HEK293 (cell line): ENCODE results near the gene AIMP2.
"Not testable (repeated sequence)": the region's sequence is repeated elsewhere in the genome, so short reads cannot be mapped to it uniquely, and the experiment has no call there.

Experiments used
- CTCF ChIA-PET: fragments of 350-600 bp; formaldehyde crosslinking; extraction: SDS; loops from one replicate; lab custom pipeline; 2021; ENCODE audit warnings: antibody characterized with exemption; lab: Yijun Ruan, JAX
- POLR2A ChIA-PET: fragments of 300-600 bp; formaldehyde crosslinking; extraction: SDS; loops from one replicate; lab custom pipeline; 2020; ENCODE audit warnings: antibody characterized with exemption, inconsistent platforms; lab: Yijun Ruan, JAX
- H3K27ac ChIP-seq: fragments of 200-500 bp; sonication (Bioruptor generic); 2 replicates; pipeline ENCODE4 v1.5.1; 2014; ENCODE audit warnings: low read depth, low read length, control low read depth, inconsistent platforms; ENCODE audit errors: extremely low read depth
- H3K36me3 ChIP-seq, 2 experiments: fragments of 200-500 bp in 1 of 2; sonication (Bioruptor generic) in 1 of 2; 1 replicate in 1 of 2; 2 replicates in 1 of 2; pipeline ENCODE4 v1.5.1; 2014 to 2017; ENCODE audit warnings: inconsistent platforms in 2 of 2, low read length in 2 of 2; ENCODE audit not compliant: control insufficient read depth in 2 of 2, insufficient read depth in 1 of 2
- H3K4me1 ChIP-seq: fragments of 200-500 bp; sonication (Bioruptor generic); 2 replicates; pipeline ENCODE4 v1.5.1; 2014; ENCODE audit warnings: mild to moderate bottlenecking, low read length, inconsistent platforms; ENCODE audit not compliant: control insufficient read depth, insufficient read depth
- H3K4me3 ChIP-seq: 2 replicates; pipeline ENCODE4 v1.5.1; 2011; ENCODE audit warnings: low read depth, mild to moderate bottlenecking, control low read depth, low read length, moderate library complexity
- H3K9me3 ChIP-seq: fragments of 200-500 bp; sonication (Bioruptor generic); 2 replicates; pipeline ENCODE4 v1.5.1; 2014; ENCODE audit warnings: low read depth, low read length, inconsistent platforms; ENCODE audit not compliant: control insufficient read depth, insufficient read depth
- EGR2 ChIP-seq: fragments of 450-650 bp; formaldehyde crosslinking; IDR thresholded peaks from 2 replicates; pipeline ENCODE4 v1.5.1; 2016; ENCODE audit warnings: low read depth, missing biosample characterization, missing genetic modification characterization
- HOXA7 ChIP-seq: sonication (generic); formaldehyde crosslinking; IDR thresholded peaks from 2 replicates; pipeline ENCODE4 v1.8.1; 2022; ENCODE audit warnings: missing genetic modification reagents, borderline replicate concordance
- HOXD13 ChIP-seq: sonication (generic); formaldehyde crosslinking; IDR thresholded peaks from 2 replicates; pipeline ENCODE4 v1.8.0; 2022; ENCODE audit warnings: missing genetic modification reagents, borderline replicate concordance
- MYNN ChIP-seq: fragments of 450-650 bp; formaldehyde crosslinking; IDR thresholded peaks from 2 replicates; pipeline ENCODE4 v1.5.1; 2016; ENCODE audit warnings: missing biosample characterization, missing genetic modification characterization, borderline replicate concordance
- MZF1 ChIP-seq: fragments of 450-650 bp; formaldehyde crosslinking; IDR thresholded peaks from 2 replicates; pipeline ENCODE4 v1.5.1; 2017; ENCODE audit warnings: missing biosample characterization, missing genetic modification characterization, borderline replicate concordance
- SALL2 ChIP-seq: fragments of 450-650 bp; formaldehyde crosslinking; IDR thresholded peaks from 2 replicates; pipeline ENCODE4 v1.5.0; 2017; ENCODE audit warnings: missing biosample characterization, mild to moderate bottlenecking, missing genetic modification characterization, borderline replicate concordance
- ZBTB8A ChIP-seq: fragments of 450-650 bp; formaldehyde crosslinking; IDR thresholded peaks from 2 replicates; pipeline ENCODE4 v1.5.1; 2016; ENCODE audit warnings: missing biosample characterization, missing genetic modification characterization
- ZNF112 ChIP-seq: fragments of 450-650 bp; formaldehyde crosslinking; IDR thresholded peaks from 2 replicates; pipeline ENCODE4 v1.5.0; 2017; ENCODE audit warnings: missing biosample characterization, missing genetic modification characterization
- ZNF146 ChIP-seq: fragments of 450-650 bp; formaldehyde crosslinking; IDR thresholded peaks from 2 replicates; pipeline ENCODE4 v1.5.1; 2016; ENCODE audit warnings: missing biosample characterization, missing genetic modification characterization
- ZNF202 ChIP-seq: fragments of 450-650 bp; formaldehyde crosslinking; IDR thresholded peaks from 2 replicates; pipeline ENCODE4 v1.5.1; 2016; ENCODE audit warnings: missing biosample characterization, missing genetic modification characterization, borderline replicate concordance
- ZNF23 ChIP-seq: fragments of 450-650 bp; formaldehyde crosslinking; IDR thresholded peaks from 2 replicates; pipeline ENCODE4 v1.5.1; 2016; ENCODE audit warnings: missing biosample characterization, missing genetic modification characterization, borderline replicate concordance
- ZNF350 ChIP-seq: fragments of 450-650 bp; formaldehyde crosslinking; IDR thresholded peaks from 2 replicates; pipeline ENCODE4 v1.5.0; 2017; ENCODE audit warnings: missing biosample characterization, mild to moderate bottlenecking, missing genetic modification characterization
- ZNF530 ChIP-seq: fragments of 450-650 bp; formaldehyde crosslinking; IDR thresholded peaks from 2 replicates; pipeline ENCODE4 v1.5.1; 2016; ENCODE audit warnings: low read depth, missing biosample characterization, missing genetic modification characterization
- ZNF843 ChIP-seq: fragments of 450-650 bp; formaldehyde crosslinking; IDR thresholded peaks from 2 replicates; pipeline ENCODE4 v1.5.1; 2016; ENCODE audit warnings: missing biosample characterization, missing genetic modification characterization
- TF ChIP-seq, protein P1 (sequence below): fragments of 450-650 bp; formaldehyde crosslinking; IDR thresholded peaks from 2 replicates; pipeline ENCODE4 v1.5.1; 2016; ENCODE audit warnings: missing biosample characterization, missing genetic modification characterization
- TF ChIP-seq, protein P2 (sequence below): fragments of 450-650 bp; formaldehyde crosslinking; IDR thresholded peaks from 2 replicates; pipeline ENCODE4 v1.5.1; 2016; ENCODE audit warnings: missing biosample characterization, missing genetic modification characterization
- TF ChIP-seq, protein P3 (sequence below): fragments of 450-650 bp; formaldehyde crosslinking; IDR thresholded peaks from 2 replicates; pipeline ENCODE4 v1.5.1; 2017; ENCODE audit warnings: missing biosample characterization, missing genetic modification characterization
- TF ChIP-seq, protein P4 (sequence below): fragments of 450-650 bp; formaldehyde crosslinking; IDR thresholded peaks from 2 replicates; pipeline ENCODE4 v1.5.1; 2016; ENCODE audit warnings: missing biosample characterization, missing genetic modification characterization
- TF ChIP-seq, protein P5 (sequence below): fragments of 450-650 bp; formaldehyde crosslinking; IDR thresholded peaks from 2 replicates; pipeline ENCODE4 v1.5.1; 2016; ENCODE audit warnings: missing biosample characterization, missing genetic modification characterization

Gene AIMP2

DNA sequence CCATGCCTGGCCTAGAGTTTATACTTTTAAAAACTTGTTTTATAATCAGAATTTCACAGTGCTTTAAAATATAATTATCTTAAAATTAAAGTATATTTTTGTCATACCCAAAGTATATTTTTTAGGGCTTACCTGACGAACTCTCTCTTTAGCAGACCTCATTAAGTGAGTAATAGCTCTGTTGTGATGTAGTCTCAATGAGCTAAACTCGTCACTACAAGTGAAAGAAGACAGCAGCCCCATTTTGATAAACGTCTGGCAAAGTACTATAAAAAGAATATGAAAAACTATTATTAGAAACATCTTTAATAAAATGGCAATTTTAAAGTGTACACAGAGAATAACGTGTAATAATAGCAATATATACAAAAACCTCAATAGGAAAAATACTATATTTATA lies 40.7 kb downstream of the AIMP2 start:
- Histone ChIP-seq H3K36me3 (peaks cover 59 to 68% of the 10 kb centered on the region in 2 experiments), H3K4me3 (no peak overlapping the region), H3K9me3 (no peaks in the 10 kb centered on the region), H3K27ac (no peak overlapping the region), H3K4me1 (no peaks in the 10 kb centered on the region)
- no peak for TF ChIP-seq ZBTB8A (tag by site-specific recombination)
- TF ChIP-seq SALL2: no peak
- TF ChIP-seq, protein P1, sequence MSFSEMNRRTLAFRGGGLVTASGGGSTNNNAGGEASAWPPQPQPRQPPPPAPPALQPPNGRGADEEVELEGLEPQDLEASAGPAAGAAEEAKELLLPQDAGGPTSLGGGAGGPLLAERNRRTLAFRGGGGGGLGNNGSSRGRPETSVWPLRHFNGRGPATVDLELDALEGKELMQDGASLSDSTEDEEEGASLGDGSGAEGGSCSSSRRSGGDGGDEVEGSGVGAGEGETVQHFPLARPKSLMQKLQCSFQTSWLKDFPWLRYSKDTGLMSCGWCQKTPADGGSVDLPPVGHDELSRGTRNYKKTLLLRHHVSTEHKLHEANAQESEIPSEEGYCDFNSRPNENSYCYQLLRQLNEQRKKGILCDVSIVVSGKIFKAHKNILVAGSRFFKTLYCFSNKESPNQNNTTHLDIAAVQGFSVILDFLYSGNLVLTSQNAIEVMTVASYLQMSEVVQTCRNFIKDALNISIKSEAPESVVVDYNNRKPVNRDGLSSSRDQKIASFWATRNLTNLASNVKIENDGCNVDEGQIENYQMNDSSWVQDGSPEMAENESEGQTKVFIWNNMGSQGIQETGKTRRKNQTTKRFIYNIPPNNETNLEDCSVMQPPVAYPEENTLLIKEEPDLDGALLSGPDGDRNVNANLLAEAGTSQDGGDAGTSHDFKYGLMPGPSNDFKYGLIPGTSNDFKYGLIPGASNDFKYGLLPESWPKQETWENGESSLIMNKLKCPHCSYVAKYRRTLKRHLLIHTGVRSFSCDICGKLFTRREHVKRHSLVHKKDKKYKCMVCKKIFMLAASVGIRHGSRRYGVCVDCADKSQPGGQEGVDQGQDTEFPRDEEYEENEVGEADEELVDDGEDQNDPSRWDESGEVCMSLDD: no peak
- TF ChIP-seq, protein P2, sequence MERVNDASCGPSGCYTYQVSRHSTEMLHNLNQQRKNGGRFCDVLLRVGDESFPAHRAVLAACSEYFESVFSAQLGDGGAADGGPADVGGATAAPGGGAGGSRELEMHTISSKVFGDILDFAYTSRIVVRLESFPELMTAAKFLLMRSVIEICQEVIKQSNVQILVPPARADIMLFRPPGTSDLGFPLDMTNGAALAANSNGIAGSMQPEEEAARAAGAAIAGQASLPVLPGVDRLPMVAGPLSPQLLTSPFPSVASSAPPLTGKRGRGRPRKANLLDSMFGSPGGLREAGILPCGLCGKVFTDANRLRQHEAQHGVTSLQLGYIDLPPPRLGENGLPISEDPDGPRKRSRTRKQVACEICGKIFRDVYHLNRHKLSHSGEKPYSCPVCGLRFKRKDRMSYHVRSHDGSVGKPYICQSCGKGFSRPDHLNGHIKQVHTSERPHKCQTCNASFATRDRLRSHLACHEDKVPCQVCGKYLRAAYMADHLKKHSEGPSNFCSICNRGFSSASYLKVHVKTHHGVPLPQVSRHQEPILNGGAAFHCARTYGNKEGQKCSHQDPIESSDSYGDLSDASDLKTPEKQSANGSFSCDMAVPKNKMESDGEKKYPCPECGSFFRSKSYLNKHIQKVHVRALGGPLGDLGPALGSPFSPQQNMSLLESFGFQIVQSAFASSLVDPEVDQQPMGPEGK: no peak
- TF ChIP-seq ZNF146: no peak
- no peak for TF ChIP-seq ZNF202 (tag by site-specific recombination)
- TF ChIP-seq ZNF112: no peak
- no peak for TF ChIP-seq ZNF843 (tag by site-specific recombination)
- TF ChIP-seq, protein P3, sequence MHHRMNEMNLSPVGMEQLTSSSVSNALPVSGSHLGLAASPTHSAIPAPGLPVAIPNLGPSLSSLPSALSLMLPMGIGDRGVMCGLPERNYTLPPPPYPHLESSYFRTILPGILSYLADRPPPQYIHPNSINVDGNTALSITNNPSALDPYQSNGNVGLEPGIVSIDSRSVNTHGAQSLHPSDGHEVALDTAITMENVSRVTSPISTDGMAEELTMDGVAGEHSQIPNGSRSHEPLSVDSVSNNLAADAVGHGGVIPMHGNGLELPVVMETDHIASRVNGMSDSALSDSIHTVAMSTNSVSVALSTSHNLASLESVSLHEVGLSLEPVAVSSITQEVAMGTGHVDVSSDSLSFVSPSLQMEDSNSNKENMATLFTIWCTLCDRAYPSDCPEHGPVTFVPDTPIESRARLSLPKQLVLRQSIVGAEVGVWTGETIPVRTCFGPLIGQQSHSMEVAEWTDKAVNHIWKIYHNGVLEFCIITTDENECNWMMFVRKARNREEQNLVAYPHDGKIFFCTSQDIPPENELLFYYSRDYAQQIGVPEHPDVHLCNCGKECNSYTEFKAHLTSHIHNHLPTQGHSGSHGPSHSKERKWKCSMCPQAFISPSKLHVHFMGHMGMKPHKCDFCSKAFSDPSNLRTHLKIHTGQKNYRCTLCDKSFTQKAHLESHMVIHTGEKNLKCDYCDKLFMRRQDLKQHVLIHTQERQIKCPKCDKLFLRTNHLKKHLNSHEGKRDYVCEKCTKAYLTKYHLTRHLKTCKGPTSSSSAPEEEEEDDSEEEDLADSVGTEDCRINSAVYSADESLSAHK (tag by site-specific recombination): no peak
- TF ChIP-seq ZNF530 (tag by site-specific recombination): no peak
- TF ChIP-seq EGR2: no peak
- TF ChIP-seq, protein P4, sequence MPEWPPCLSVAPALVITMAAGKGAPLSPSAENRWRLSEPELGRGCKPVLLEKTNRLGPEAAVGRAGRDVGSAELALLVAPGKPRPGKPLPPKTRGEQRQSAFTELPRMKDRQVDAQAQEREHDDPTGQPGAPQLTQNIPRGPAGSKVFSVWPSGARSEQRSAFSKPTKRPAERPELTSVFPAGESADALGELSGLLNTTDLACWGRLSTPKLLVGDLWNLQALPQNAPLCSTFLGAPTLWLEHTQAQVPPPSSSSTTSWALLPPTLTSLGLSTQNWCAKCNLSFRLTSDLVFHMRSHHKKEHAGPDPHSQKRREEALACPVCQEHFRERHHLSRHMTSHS (tag by site-specific recombination): no peak
- no peak for TF ChIP-seq ZNF23
- TF ChIP-seq HOXD13 (CRISPR knock-in tag): no peak
- no peak for TF ChIP-seq MYNN (tag by site-specific recombination)
- TF ChIP-seq ZNF350 (tag by site-specific recombination): no peak
- TF ChIP-seq, protein P5, sequence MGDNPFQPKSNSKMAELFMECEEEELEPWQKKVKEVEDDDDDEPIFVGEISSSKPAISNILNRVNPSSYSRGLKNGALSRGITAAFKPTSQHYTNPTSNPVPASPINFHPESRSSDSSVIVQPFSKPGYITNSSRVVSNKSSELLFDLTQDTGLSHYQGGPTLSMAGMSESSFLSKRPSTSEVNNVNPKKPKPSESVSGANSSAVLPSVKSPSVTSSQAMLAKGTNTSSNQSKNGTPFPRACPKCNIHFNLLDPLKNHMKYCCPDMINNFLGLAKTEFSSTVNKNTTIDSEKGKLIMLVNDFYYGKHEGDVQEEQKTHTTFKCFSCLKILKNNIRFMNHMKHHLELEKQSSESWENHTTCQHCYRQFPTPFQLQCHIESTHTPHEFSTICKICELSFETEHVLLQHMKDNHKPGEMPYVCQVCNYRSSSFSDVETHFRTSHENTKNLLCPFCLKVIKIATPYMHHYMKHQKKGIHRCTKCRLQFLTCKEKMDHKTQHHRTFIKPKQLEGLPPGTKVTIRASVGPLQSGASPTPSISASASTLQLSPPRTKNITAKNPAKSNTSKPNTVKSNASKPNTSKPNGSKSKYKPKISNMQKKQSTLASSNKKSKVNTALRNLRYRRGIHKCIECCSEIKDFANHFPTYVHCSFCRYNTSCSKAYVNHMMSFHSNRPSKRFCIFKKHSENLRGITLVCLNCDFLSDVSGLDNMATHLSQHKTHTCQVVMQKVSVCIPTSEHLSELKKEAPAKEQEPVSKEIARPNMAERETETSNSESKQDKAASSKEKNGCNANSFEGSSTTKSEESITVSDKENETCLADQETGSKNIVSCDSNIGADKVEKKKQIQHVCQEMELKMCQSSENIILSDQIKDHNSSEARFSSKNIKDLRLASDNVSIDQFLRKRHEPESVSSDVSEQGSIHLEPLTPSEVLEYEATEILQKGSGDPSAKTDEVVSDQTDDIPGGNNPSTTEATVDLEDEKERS: no peak
- no peak for TF ChIP-seq MZF1 (tag by site-specific recombination)
- no peak for TF ChIP-seq HOXA7 (CRISPR knock-in tag)
- ChIA-PET POLR2A (no interaction called here), CTCF (no interaction called here)

DNA sequence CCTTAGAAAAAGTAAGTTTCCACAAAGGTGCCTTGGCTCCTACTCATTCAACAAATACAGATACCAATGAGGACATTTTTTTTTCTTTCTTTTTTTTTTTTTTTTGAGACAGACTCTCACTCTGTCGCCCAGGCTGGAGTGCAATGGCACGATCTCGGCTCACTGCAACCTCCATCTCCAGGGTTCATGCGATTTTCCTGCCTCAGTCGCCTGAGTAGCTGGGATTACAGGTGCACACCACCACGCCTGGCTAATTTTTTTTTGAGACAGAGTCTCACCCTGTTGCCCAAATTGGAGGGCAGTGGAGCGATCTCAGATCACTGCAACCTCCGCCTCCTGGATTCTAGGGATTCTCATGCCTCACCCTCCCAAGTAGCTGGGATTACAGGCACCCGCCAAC lies 42.1 kb downstream of the AIMP2 start:
- POLR2A ChIA-PET: interaction anchor here (0.7 kb wide), 2 partner anchors 12 to 20 kb away, joined by 4 to 5 read pairs; no protein-coding TSS in a partner anchor
- H3K9me3 ChIP-seq, H3K4me1 ChIP-seq, H3K27ac ChIP-seq, H3K4me3 ChIP-seq, CTCF ChIA-PET: not testable (repeated sequence)
- H3K36me3 ChIP-seq: peaks cover 50 to 56% of the 10 kb centered on the region in 2 experiments
